Gastroesophageal sphincter (tissue), 4 donors: ENCODE results near the gene TDRD6. TPM values are rescaled to one million over a fixed set of nuclear protein-coding genes. Genes with fewer than 3 reads are reported as not detected.

ENCODE experiments used
- ATAC-seq: fragments of 150-250 bp; one replicate; pipeline ENCODE4 v1.9.1; 2016; ENCODE audit warnings: mild to moderate bottlenecking, moderate library complexity
- H3K27ac ChIP-seq, 4 donors: fragments of 200-600 bp; sonication (generic) in 3 of 4; 1 replicate in 3 of 4; 2 replicates in 1 of 4; pipeline ENCODE4 v1.5.1; 2016 to 2019
- H3K27me3 ChIP-seq: fragments of 200-600 bp; sonication (generic); one replicate; pipeline ENCODE4 v1.5.1; 2019
- H3K36me3 ChIP-seq, 2 donors: fragments of 200-600 bp; sonication (generic); one replicate each; pipeline ENCODE4 v1.5.1; 2019; ENCODE audit warnings: control low read depth in 1 of 2
- H3K4me1 ChIP-seq, 3 donors: fragments of 200-600 bp; sonication (generic); 1 replicate in 2 of 3; 2 replicates in 1 of 3; pipeline ENCODE4 v1.5.1; 2016 to 2019; ENCODE audit warnings: control low read depth in 2 of 3
- H3K4me3 ChIP-seq, 2 donors: fragments of 200-600 bp; sonication (generic); one replicate each; pipeline ENCODE4 v1.5.1; 2019; ENCODE audit warnings: mild to moderate bottlenecking in 1 of 2, moderate library complexity in 1 of 2
- H3K9me3 ChIP-seq, 3 donors: fragments of 200-600 bp; sonication (generic); one replicate each; pipeline ENCODE4 v1.5.1; 2017 to 2019; ENCODE audit warnings: control low read depth in 2 of 3
- EP300 ChIP-seq: sonication (generic); formaldehyde crosslinking; IDR thresholded peaks from one replicate; pipeline ENCODE4 v1.6.1; 2017; ENCODE audit warnings: antibody characterized with exemption, mild to moderate bottlenecking
- POLR2A ChIP-seq, 2 donors: fragments of 450-650 bp; IDR thresholded peaks; one replicate each; pipeline ENCODE4 v1.6.1; 2017; ENCODE audit warnings: antibody characterized with exemption in 2 of 2, mild to moderate bottlenecking in 2 of 2, moderate library complexity in 1 of 2
- POLR2AphosphoS5 ChIP-seq: sonication (generic); formaldehyde crosslinking; IDR thresholded peaks from one replicate; pipeline ENCODE4 v1.6.1; 2017; ENCODE audit warnings: antibody characterized with exemption
- WGBS, 2 donors: methylation state at CpG; one replicate each; pipeline ENCODE4 v1.1.5; 2018; ENCODE audit warnings: low coverage in 1 of 2; 5-methylcytosine and 5-hydroxymethylcytosine counted together
- total RNA-seq, 4 donors: library from RNA; depleted of rRNA; stranded (reverse); fragments of >200 nt; gene quantifications; one replicate each; pipeline ENCODE4 v1.1.0, GENCODE V29; 2016
- TF ChIP-seq, protein P1 (sequence below), 4 experiments: fragments of 200-600 bp in 2 of 4; fragments of 450-650 bp in 2 of 4; sonication (generic) in 1 of 4; IDR thresholded peaks; one replicate each; pipeline ENCODE4 v1.5.1; 2017 to 2019; ENCODE audit warnings: antibody characterized with exemption in 4 of 4, mild to moderate bottlenecking in 2 of 4, moderate library complexity in 2 of 4

TDRD6 gene
- total RNA-seq, 4 donors from 2014 or later: 0.15 to 5.1 (median 2.0) TPM

DNA sequence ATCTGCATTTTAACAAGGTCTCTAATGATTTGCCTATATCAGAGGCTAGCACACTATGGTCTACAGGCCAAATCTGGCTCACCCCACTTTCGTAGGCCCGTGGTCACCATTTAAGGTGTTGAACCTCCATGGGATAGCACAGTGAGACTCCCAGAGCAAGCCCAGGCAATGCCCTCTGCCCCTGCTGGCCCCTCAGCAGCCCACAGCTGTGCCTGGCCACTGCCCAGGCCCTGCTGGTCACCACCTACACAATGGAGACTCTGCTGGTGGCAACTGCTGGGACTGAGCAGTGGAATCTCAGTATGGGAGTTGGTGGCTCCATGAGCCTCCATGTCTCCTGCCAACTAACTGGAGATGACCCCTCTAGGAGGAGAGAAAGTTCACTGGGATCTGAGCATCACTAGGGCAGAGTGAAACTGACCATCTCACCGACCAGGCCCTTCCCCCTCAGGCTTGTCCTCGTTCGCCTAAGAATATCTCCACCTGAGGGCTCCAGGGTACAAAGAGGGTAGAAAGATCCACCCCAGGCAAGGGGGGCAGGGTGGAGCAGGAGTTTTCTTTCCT, 61.3 kb downstream of the TDRD6 start:
- H3K36me3 ChIP-seq: no peaks in the 10 kb centered on the region
- H3K4me3 ChIP-seq: no peak overlapping the region
- H3K4me1 ChIP-seq: no peaks in the 10 kb centered on the region
- no peak overlapping the region for H3K27ac ChIP-seq
- TF ChIP-seq, protein P1, sequence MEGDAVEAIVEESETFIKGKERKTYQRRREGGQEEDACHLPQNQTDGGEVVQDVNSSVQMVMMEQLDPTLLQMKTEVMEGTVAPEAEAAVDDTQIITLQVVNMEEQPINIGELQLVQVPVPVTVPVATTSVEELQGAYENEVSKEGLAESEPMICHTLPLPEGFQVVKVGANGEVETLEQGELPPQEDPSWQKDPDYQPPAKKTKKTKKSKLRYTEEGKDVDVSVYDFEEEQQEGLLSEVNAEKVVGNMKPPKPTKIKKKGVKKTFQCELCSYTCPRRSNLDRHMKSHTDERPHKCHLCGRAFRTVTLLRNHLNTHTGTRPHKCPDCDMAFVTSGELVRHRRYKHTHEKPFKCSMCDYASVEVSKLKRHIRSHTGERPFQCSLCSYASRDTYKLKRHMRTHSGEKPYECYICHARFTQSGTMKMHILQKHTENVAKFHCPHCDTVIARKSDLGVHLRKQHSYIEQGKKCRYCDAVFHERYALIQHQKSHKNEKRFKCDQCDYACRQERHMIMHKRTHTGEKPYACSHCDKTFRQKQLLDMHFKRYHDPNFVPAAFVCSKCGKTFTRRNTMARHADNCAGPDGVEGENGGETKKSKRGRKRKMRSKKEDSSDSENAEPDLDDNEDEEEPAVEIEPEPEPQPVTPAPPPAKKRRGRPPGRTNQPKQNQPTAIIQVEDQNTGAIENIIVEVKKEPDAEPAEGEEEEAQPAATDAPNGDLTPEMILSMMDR (IDR thresholded peaks at IDR 0.05): no peak
- TF ChIP-seq EP300 (no peak), POLR2A (IDR thresholded peaks at IDR 0.05) (no peak), POLR2AphosphoS5 (no peak)
- H3K27me3 ChIP-seq: no peaks in the 10 kb centered on the region
- H3K9me3 ChIP-seq: no peaks in the 10 kb centered on the region
- WGBS, 2 donors: 89 to 100% methylated on average over 3 of the region's 5 CpGs
- ATAC-seq: no peak

DNA sequence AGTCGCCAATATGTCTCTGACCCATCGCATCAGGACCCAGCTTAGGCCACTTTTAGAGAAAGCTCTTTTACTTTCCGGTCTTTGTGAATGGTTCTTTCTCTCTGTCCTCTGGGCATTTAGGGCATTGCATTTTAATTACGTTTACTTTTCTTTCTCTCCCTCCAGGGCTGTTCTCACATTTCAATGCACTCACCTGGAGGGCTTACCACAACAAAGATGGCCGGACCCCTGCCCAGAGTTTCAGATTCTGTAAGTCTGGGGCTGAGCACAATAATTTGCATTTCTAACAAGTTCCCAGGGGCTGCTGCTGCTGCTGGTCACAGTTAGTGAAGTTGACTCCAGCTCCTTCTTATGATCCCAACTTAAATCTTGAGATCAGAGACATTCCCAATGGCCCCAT, 62.0 kb downstream of the TDRD6 start:
- no peak for ATAC-seq
- WGBS, 2 donors: 65 to 75% methylated on average over 4 to 5 of the region's 5 CpGs
- H3K36me3 ChIP-seq: no peaks in the 10 kb centered on the region
- no peaks in the 10 kb centered on the region for H3K27me3 ChIP-seq
- no peaks in the 10 kb centered on the region for H3K4me1 ChIP-seq
- H3K4me3 ChIP-seq: no peak overlapping the region
- H3K27ac ChIP-seq: no peak overlapping the region
- H3K9me3 ChIP-seq: no peaks in the 10 kb centered on the region
- TF ChIP-seq, protein P1 (IDR thresholded peaks at IDR 0.05): no peak
- no peak for TF ChIP-seq POLR2AphosphoS5
- TF ChIP-seq POLR2A (IDR thresholded peaks at IDR 0.05): no peak

DNA sequence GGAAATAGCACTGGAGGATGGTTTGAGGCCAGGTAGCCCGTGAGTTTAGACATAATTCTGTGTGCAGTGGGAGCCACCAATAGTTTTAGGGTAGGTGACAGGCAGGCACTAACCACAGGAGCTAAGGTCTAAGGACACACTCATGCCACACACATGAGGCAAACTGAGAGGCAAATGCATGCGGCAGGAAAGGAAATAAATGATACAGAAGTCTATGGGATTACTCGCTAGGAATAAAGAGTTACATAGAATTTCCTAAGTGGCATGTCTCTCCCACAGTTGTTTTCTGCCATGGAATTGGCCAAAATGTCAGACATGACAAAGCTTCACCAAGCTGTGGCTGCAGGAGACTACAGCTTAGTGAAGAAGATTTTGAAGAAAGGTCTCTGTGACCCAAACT, 64.0 kb downstream of the TDRD6 start:
- TF ChIP-seq POLR2A (IDR thresholded peaks at IDR 0.05) (no peak), EP300 (no peak)
- TF ChIP-seq, protein P1 (IDR thresholded peaks at IDR 0.05): no peak
- WGBS, 2 donors: 83 to 95% methylated on average over 1 to 3 of the region's 3 CpGs
- Histone ChIP-seq H3K36me3 (no peaks in the 10 kb centered on the region), H3K27ac (no peak overlapping the region), H3K27me3 (no peaks in the 10 kb centered on the region), H3K4me1 (no peaks in the 10 kb centered on the region), H3K4me3 (no peak overlapping the region), H3K9me3 (no peaks in the 10 kb centered on the region)
- no peak for ATAC-seq

Other genes with a start within 250 kb of the TDRD6 start
- gene RCAN2, start 196.4 kb upstream of the TDRD6 start, total RNA-seq: 100 to 1,000 TPM in 2 of 4 donors, 10 to 100 TPM in 2; 46.9 to 289 (median 171) TPM
- gene CYP39A1, start 35.1 kb upstream of the TDRD6 start, total RNA-seq: 10 to 100 TPM in 3 of 4 donors, 1 to 10 TPM in 1; 7.6 to 55.9 (median 23.2) TPM
- gene SLC25A27, start 34.9 kb upstream of the TDRD6 start, total RNA-seq: 10 to 100 TPM in 3 of 4 donors, 1 to 10 TPM in 1; 7.8 to 82.2 (median 47.3) TPM
- gene PLA2G7, start 47.5 kb downstream of the TDRD6 start, total RNA-seq: not detected
- gene ANKRD66, start 59.0 kb downstream of the TDRD6 start, total RNA-seq: under 1 TPM in 1 of 4 donors, not detected in 3; 0.15 TPM
- gene MEP1A, start 105.5 kb downstream of the TDRD6 start, total RNA-seq: not detected
- gene ADGRF5, start 234.1 kb downstream of the TDRD6 start, total RNA-seq: 10 to 100 TPM; 11.7 to 37.6 (median 26.0) TPM